Tongue (tissue), 2 donors: ENCODE measurements around the gene MAML2. TPM values are rescaled to one million over a fixed set of nuclear protein-coding genes. Genes with fewer than 3 reads are reported as not detected.

Experiments used
- DNase-seq: peaks from one replicate; pipeline ENCODE4 v3.0.0-alpha.2; 2015
- total RNA-seq: library from RNA; depleted of rRNA; stranded (reverse); fragments of >200 nt; gene quantifications from one replicate; pipeline ENCODE4 v1.2.3, GENCODE V29; 2014

Gene MAML2
- total RNA-seq, 1 donor from 2014 or later, result 10.9 TPM

DNA sequence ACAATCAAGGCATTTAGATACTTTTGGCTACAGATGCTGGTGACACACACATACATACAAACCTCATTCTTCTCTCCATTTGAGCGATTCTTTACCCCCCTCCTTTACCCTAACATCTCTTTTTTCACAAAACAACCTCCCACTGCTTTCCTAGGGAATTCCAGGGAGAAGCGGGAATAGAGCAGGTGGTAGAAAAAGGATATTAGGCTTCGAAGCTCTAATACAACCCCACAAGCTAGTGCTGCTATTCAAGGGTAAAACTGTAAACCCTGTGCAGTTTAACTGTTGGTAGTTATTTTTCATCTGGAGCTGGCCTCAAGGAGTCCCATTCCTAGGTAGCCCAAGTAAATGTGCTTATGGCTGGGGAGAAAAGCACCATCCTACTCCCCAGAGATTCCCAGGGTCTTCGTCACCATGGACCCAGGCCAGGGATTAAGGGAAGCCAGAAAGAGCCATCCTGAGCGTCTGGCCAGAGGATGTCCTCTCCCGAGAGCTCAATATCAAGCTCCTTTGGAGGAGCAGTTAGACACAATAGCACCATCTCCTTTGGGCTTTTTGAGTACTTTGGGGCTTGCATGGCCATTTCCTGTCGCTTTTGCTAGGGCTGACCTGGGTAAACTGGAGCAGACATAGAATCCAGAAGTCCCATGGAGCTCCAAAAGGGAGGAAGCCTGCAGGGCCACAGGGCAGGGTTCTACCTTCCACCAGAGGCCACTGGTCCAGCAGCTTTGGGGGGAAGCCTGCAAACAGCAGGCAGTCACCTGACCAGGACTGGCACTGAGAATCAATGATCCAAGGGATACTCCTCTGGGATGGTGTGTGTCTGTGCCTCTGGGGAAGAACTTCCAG is 3.1 kb downstream of the MAML2 start:
- DNase-seq, result no peak

- peak; percentile 42 for DNase-seq
Measured at GRCh38 chr11:96338910-96339705, 3.9 kb downstream of the MAML2 start.

- DNase-seq, result peak; percentile 43
Measured at GRCh38 chr11:96337541-96338431, 5.2 kb downstream of the MAML2 start.

DNA sequence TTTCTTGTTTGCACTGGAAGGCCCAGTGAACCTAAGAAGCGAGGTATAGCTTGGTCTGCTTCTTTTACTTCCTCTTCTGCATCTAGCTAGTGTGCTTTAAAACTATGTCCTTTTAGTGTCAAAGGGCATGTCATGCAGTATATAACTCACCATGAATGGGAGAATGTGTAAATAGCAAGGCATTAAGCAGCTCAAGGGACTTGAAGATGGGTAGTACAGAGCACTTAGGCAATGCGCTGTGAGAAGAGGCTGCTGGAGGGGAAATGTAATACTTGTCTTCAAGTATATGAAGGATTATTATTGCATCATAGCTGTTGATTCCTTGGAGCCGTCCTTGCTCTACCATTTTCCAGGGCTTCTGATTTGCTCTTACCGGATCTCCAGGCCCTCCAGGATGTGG is 7.6 kb downstream of the MAML2 start:
- no peak for DNase-seq

DNA sequence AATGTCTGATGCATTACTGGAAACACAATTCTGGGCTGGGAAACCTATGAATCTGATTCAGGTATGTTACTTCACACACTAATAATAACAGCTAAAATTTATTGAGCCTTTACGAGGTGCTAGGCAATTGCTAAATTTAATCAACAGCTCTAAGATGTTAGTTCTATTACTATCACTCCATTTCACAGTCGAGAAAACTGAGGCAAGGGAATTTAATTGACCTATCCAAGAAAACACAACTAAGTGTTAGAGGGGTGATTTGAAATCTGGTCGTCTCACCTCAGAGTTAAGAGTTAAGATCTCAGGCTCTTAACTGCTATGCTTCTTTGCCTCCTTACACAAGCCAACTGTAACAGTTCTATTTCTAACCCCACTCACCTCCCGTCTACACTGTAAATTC is 8.8 kb downstream of the MAML2 start:
- no peak for DNase-seq

- no peak for DNase-seq
Measured at GRCh38 chr11:96333191-96333719, 9.7 kb downstream of the MAML2 start.

- no peak for DNase-seq
Measured at GRCh38 chr11:96332126-96332771, 10.7 kb downstream of the MAML2 start.

DNA sequence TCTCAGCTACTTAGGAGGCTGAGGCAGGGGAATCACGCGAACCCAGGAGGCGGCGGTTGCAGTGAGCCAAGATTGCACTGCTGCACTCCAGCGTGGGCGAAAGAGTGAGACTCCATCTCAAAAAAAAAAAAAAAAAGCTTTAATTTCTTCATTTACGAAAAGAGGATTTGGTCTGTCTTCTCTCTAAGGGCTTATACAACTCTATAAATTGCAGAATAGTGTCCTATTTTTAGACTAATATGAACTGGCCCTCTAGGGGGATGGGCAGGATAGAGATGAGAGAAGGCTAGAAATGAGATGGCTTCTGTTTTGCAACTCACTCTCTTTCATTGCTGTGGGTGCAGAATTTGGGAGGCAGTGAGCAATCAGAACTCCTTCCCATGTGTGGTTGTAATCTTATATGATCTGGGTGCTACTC is 11.3 kb downstream of the MAML2 start:
- DNase-seq, result no peak

DNA sequence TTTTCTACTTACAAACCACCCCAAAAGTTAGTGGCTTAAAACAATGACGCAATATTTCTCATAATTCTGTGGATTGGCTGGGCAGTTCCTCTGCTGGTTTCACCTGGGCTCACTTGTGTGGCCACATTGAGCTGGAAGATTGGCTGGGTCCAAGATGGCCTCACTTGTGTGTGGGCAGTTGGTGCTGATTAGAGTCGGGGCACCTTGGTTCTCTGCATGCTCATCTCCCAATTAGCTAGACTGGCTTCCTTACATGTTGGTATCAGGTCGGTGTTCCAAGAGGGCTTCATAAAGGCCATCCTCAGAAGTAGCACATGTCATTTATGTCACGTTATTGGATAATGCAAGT is 12.5 kb downstream of the MAML2 start:
- DNase-seq, result no peak

GRCh38 chr11:96329855-96330510 is 13.0 kb downstream of the MAML2 start:
- DNase-seq, result no peak

DNA sequence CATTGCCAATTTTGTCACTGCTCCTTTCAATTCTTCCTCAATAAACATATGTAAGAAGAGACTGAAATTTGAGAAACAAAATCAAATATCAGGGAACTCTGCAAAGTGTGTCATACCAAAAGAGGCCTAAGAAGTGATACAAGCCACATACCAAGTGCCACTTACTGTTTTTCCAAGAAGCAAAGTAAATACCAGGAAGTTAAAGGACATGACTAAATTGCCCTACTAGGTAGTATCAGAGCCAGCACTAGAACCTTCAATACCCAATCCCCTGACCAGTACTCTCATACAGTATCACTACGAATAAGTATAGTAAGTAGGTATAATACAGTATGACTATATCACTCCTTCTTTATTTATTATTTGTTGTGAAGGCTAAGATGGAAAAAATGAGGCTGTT is 13.6 kb downstream of the MAML2 start:
- DNase-seq, result no peak

DNA sequence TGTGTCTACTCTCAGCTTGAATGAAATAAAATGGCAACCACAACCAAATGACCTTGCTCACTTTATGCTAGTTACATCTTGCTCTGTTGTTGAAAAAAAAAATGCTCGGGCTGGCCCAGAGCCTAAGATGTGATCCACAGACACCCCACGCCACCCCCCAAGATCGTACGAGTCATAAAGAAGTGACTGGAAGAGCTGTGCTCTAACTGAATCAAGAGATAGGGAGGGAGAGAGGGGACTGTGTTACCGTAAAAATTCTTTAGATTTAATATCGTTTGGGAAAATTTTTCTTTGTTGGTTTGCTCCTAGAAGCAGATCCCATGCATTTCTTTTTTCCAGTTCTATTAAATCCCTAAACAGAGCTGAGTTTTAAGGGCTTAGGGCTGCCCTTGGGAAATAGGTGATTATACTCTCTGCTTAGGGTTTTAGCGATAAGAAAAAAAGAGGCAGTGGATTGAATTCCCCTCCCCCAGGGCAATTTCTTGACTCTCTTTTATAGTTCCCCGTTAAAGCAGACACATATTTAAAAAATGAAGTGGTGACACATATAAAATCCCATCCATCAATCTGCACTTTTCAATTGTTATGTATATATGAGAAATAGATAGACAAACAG is 14.5 kb downstream of the MAML2 start:
- no peak for DNase-seq

DNA sequence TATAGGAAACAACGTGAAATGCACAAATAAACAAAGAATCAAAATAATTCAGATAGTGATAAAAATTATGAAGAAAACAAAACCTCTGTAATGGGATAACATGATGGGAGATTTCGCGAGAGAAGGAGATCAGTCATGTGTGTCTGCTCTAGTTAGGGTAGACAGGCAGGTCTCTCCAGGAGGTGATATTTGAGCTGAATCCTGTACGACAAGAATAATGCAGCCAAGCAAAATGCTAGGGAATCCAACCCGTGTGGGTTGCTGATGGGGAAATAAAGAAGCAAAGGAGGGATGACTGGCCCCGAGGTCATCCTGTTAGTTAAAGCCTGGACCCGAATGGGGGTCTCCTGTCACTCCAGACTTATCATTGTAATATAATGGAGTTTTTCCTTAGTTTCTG is 16.0 kb downstream of the MAML2 start:
- no peak for DNase-seq

GRCh38 chr11:96324912-96325311 is 18.1 kb downstream of the MAML2 start:
- DNase-seq, result no peak

DNA sequence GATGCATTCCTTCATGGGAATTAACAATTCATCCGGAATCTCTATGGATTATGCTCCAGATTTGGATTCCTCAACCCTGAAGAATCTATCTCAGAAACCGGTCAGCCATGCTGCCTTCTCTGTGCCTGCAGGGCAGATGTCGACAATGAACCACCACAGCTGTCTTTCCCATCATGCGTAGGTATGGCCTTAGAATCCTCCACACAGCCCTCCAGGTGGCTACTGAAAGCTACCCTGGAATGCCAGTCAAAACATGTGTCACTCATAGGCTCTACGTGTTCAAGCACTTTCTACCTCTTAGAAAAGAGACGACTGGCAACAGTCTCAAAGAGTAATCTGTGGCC is 19.4 kb downstream of the MAML2 start:
- no peak for DNase-seq

GRCh38 chr11:96322775-96323641 is 20.0 kb downstream of the MAML2 start:
- no peak for DNase-seq

DNA sequence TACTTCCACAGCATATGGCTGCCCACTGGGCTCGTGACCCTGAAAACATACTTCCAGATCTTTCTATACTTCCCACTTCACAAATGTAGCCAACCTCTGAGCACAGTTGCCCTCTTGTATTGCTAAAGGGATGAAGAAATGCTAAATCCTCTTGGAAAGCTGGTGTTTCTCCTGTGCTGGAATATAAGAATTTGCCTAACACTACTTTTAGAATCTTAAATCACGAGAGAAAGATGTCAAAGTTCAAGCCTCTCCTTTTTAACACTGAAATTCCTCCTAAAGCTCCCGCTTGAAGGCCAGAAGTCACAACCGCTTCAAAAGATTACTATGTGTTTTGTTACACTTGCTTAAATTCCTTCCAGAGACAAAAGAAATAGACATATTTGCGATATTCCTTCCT is 21.9 kb downstream of the MAML2 start:
- DNase-seq, result no peak

GRCh38 chr11:96319898-96320656 is 22.9 kb downstream of the MAML2 start:
- DNase-seq, result no peak

- DNase-seq, result no peak
Measured at GRCh38 chr11:96318850-96319249, 24.1 kb downstream of the MAML2 start.
